ENCODE measurements around the gene PEX10.

Gene PEX10

DNA sequence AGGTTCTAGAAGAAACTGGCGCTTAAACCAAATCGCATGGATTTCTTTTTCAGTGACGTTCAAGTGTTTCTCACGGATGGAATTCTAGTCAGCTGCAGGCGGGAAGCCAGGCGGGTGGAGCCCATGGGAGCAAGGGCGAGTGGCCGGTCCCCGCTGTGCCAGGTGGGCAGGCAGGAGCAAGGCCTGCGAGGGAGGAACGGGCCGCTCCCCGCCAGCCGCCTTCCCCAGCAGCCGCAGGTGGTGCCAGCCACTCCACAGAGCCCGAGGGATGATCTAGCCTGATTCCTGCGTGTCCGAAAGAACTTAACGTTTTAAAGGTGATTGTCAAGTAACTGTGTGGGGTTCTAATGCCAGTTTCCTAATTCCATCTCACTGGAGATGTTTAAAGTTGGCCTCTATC, 9.1 kb downstream of the PEX10 start:
- TF ChIP-seq, protein P1, sequence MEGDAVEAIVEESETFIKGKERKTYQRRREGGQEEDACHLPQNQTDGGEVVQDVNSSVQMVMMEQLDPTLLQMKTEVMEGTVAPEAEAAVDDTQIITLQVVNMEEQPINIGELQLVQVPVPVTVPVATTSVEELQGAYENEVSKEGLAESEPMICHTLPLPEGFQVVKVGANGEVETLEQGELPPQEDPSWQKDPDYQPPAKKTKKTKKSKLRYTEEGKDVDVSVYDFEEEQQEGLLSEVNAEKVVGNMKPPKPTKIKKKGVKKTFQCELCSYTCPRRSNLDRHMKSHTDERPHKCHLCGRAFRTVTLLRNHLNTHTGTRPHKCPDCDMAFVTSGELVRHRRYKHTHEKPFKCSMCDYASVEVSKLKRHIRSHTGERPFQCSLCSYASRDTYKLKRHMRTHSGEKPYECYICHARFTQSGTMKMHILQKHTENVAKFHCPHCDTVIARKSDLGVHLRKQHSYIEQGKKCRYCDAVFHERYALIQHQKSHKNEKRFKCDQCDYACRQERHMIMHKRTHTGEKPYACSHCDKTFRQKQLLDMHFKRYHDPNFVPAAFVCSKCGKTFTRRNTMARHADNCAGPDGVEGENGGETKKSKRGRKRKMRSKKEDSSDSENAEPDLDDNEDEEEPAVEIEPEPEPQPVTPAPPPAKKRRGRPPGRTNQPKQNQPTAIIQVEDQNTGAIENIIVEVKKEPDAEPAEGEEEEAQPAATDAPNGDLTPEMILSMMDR (IDR thresholded peaks at IDR 0.05; ENCODE audit: low read depth, low read length): no peak
- no peak for DNase-seq (ENCODE audit: low read depth in 2 of 2)
- H3K4me3 ChIP-seq (replicated peaks in 1 of 2; ENCODE audit: low read depth in 2 of 2, low read length in 2 of 2): no peak overlapping the region

DNA sequence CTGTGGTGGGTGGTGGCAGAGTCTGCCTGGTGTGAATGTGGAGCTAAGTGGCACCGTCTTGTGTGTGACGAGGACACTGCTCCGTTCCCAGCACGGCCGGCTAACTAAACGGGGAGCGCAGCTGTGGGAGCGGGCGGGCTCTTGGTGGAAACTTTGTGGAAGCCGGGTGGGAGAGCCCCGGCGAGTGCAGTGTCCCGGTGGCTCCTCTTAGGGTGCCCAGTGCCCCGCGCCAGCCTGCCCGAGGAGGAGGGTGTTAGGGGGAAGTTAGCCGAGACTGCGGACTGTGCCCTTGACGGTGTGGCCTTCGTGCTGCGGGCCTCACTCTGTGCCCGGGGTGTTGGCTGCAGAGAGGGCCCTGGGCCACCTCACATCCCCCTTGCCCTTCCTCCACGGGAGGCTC, 9.9 kb downstream of the PEX10 start:
- TF ChIP-seq, protein P1 (IDR thresholded peaks at IDR 0.05; ENCODE audit: low read depth, low read length): no peak
- DNase-seq (ENCODE audit: low read depth in 2 of 2): no peak
- H3K4me3 ChIP-seq (replicated peaks in 1 of 2; ENCODE audit: low read depth in 2 of 2, low read length in 2 of 2): no peak overlapping the region

DNA sequence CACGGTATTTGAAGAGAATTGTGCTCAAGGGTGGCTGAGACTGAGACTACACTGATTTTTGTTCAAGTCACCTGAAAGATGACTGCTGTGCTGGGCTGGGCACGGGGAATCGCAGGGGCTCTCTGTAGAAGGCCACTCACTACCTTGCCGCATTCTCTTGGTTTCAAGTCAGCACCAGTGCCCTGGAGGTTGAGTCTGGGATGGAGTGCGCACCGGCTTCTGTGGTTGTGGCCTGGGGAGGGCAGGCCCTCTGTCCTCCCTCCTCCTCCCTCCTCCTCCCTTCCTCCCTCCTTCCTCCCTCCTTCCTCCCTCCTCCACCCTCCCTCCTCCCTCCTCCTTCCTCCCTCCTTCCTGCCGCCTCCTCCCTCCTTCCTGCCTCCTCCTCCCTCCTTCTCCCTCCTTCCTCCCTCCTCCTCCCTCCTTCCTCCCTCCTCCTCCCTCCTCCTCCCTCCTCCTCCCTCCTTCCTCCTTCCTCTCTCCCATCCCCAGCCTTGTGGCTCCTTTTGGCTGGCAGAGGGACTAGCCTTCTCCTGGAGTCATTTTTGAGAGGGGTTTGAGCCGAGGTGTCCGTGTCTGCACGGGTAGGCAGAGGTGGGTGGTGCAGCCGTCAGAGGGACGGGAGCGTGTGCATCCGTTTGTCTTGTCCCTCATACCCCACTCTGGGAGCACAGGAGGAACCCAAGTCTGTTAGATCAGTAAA, 11.3 kb downstream of the PEX10 start:
- no peak overlapping the region for H3K4me3 ChIP-seq (replicated peaks in 1 of 2; ENCODE audit: low read depth in 2 of 2, low read length in 2 of 2)
- DNase-seq (ENCODE audit: low read depth in 2 of 2): no peak
- TF ChIP-seq, protein P1 (IDR thresholded peaks at IDR 0.05; ENCODE audit: low read depth, low read length): no peak

DNA sequence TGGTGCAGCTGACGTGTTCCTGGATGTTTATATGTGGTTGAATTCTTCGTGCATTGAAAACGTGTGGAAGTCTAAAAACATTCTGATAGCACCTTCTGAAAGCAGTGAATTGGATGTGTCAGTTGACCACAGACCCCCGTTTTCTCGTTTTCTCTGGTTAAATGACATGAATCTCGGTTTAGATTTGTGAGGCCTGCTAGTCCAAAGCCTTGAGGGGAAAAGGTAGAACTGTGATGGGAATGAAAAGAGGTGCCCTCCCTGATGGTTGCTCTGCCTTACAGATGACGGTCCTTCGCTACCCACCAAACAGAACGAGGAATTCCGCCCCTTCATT, 11.8 kb downstream of the PEX10 start:
- no peak for DNase-seq (ENCODE audit: low read depth in 2 of 2)
- TF ChIP-seq, protein P1 (IDR thresholded peaks at IDR 0.05; ENCODE audit: low read depth, low read length): no peak
- H3K4me3 ChIP-seq (replicated peaks in 1 of 2; ENCODE audit: low read depth in 2 of 2, low read length in 2 of 2): no peak overlapping the region

DNA sequence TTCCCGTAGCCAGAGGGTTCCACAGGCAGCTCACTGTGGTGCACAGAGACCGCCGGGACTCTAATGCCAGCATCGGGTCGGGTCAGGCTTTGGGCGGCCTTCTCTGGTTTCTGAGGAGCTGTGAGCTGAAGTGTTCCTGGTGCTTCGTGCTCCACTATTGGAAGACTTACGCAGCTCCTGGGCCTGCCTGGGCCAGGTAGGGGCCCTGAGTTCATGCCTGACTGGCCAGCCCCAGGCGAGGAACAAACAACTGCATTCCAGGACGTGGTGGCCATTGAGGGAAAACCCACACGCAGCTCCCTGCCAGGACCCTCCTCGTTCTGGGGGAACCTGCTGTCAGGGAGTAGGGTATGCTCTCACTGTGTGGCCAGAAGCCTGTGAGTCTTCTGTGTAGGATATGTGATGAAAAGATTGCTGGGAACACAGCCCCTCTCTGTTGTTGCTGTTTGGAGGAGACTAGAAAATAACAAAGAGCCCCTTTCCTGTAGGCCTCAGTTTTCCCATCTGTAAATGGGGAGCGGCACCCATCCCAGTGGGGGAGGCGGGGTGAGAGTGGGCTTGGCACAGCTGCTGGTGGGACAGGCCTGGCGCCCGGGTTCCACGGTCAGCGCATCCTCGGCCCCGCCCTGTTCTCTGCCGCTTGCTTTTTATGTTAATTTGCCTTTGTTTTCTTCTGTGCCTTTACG, 12.3 kb downstream of the PEX10 start:
- TF ChIP-seq, protein P1 (IDR thresholded peaks at IDR 0.05; ENCODE audit: low read depth, low read length): no peak
- H3K4me3 ChIP-seq (replicated peaks in 1 of 2; ENCODE audit: low read depth in 2 of 2, low read length in 2 of 2): no peak overlapping the region
- no peak for DNase-seq (ENCODE audit: low read depth in 2 of 2)

DNA sequence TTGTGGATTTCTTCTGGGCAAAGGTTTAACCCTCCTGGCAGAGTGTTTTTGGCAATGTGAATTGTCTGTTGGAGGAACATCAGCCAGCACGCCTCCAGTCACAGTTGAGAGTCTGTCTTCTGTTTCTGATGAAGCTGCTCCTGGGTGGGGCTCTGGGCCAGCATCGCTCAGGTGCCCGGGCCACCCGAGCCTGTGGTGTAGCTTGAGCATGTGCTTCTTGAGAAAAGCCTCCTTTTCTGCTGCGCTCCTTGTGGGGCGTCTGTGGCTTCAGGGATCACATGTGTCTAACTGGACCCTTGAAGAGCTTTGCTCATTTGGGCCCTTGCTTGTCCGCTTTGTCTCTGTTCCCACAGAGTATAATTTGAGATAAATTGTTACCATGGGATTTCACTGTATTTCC, 13.5 kb downstream of the PEX10 start:
- DNase-seq (ENCODE audit: low read depth in 2 of 2): no peak
- TF ChIP-seq, protein P1 (IDR thresholded peaks at IDR 0.05; ENCODE audit: low read depth, low read length): no peak

More for the DNA sequence above, 13.5 kb downstream of the PEX10 start:
- H3K4me3 ChIP-seq (replicated peaks in 1 of 2; ENCODE audit: low read depth in 2 of 2, low read length in 2 of 2): no peak overlapping the region

Data from cardiac fibroblast (primary cell).